GM23248 (cell line): ENCODE measurements around the gene ZNF135.

ENCODE experiments used
- EZH2 ChIP-seq: fragments of 200-600 bp; sonication (generic); IDR thresholded peaks from 2 replicates; pipeline ENCODE4 v1.6.1; 2018; ENCODE audit warnings: antibody characterized with exemption, mild to moderate bottlenecking; ENCODE audit not compliant: insufficient read depth, poor library complexity, severe bottlenecking
- EZH2phosphoT487 ChIP-seq: fragments of 200-600 bp; sonication (generic); IDR thresholded peaks from 2 replicates; pipeline ENCODE4 v1.6.1; 2018; ENCODE audit warnings: antibody characterized with exemption, moderate library complexity, mild to moderate bottlenecking, low read depth; ENCODE audit not compliant: insufficient read depth

DNA sequence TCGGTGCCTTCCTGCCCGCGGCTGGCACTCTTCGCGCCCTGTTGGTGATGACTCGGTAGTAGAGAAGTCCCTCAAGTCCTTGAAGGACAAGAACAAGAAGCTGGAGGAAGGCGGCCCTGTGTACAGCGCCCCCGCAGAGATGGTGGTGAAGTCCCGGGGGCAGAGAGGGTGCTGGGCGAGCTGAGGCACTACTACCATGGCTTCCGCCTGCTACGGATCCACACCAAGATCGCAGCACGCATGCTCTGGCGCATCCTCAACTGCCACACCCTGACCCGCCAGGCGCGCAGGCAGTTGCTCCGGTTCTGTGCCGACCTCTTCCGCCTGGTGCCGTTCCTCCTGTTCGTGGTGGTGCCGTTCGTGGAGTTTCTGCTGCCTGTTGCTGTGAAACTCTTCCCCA, 14.2 kb upstream of the ZNF135 start:
- TF ChIP-seq EZH2 (no peak), EZH2phosphoT487 (no peak)
